MM.1S (cell line): Measurements from ENCODE around the gene KRT80.

ENCODE experiments used
- DNase-seq: peaks from one replicate; pipeline ENCODE4 v3.0.0-alpha.2; 2015
- H2AFZ ChIP-seq: fragments of 300-600 bp; sonication (generic); 2 replicates; pipeline ENCODE4 v1.6.0; 2016; ENCODE audit warnings: antibody characterized with exemption, low read length
- H3F3A ChIP-seq: fragments of 300-600 bp; sonication (generic); 2 replicates; pipeline ENCODE4 v1.6.1; 2016; ENCODE audit warnings: mild to moderate bottlenecking, antibody characterized with exemption, low read length, moderate library complexity, mixed read lengths; ENCODE audit not compliant: insufficient read depth
- H3K27ac ChIP-seq: fragments of 300-600 bp; sonication (generic); 2 replicates; pipeline ENCODE4 v1.5.1; 2016; ENCODE audit warnings: mild to moderate bottlenecking, low read length
- H3K27me3 ChIP-seq: fragments of 300-600 bp; sonication (generic); replicated peaks from 2 replicates; pipeline ENCODE4 v1.6.0; 2016; ENCODE audit warnings: low read length; ENCODE audit not compliant: insufficient read depth
- H3K36me3 ChIP-seq: fragments of 300-600 bp; sonication (generic); replicated peaks from 2 replicates; pipeline ENCODE4 v1.6.1; 2016; ENCODE audit warnings: mild to moderate bottlenecking, low read length, mixed read lengths; ENCODE audit not compliant: insufficient read depth
- H3K4me1 ChIP-seq: fragments of 300-600 bp; sonication (generic); 2 replicates; pipeline ENCODE4 v1.6.1; 2016; ENCODE audit warnings: low read length, mixed read lengths
- H3K4me2 ChIP-seq: fragments of 300-600 bp; sonication (generic); 2 replicates; pipeline ENCODE4 v1.6.0; 2016; ENCODE audit warnings: low read depth, low read length
- H3K4me3 ChIP-seq: fragments of 300-600 bp; sonication (generic); 2 replicates; pipeline ENCODE4 v1.5.1; 2016; ENCODE audit warnings: low read length, mixed read lengths
- H3K79me2 ChIP-seq: fragments of 300-600 bp; sonication (generic); 2 replicates; pipeline ENCODE4 v1.6.1; 2016; ENCODE audit warnings: mixed run types, low read length, mixed read lengths
- H3K9ac ChIP-seq: fragments of 300-600 bp; sonication (generic); 2 replicates; pipeline ENCODE4 v1.6.1; 2016; ENCODE audit warnings: low read length, mixed read lengths
- H3K9me2 ChIP-seq: fragments of 300-600 bp; sonication (generic); replicated peaks from 2 replicates; pipeline ENCODE4 v1.6.1; 2016; ENCODE audit warnings: mild to moderate bottlenecking, low read length, mixed read lengths; ENCODE audit not compliant: insufficient read depth
- H3K9me3 ChIP-seq: fragments of 300-600 bp; sonication (generic); replicated peaks from 2 replicates; pipeline ENCODE4 v1.6.1; 2016; ENCODE audit warnings: mild to moderate bottlenecking, low read length, mixed read lengths; ENCODE audit not compliant: insufficient read depth
- H4K20me1 ChIP-seq: fragments of 300-600 bp; sonication (generic); 2 replicates; pipeline ENCODE4 v1.6.1; 2016; ENCODE audit warnings: mild to moderate bottlenecking, low read length, moderate library complexity, mixed read lengths; ENCODE audit not compliant: insufficient read depth
- EZH2 ChIP-seq: fragments of 300-600 bp; sonication (generic); optimal IDR thresholded peaks from 2 replicates; pipeline ENCODE3; 2017; ENCODE audit warnings: low read depth, mild to moderate bottlenecking, antibody characterized with exemption, low read length, mixed read lengths
- EZH2phosphoT487 ChIP-seq: fragments of 300-600 bp; sonication (generic); IDR thresholded peaks from 2 replicates; pipeline ENCODE4 v1.6.1; 2018; ENCODE audit warnings: antibody characterized with exemption, low read length
- TF ChIP-seq, protein P1 (sequence below): fragments of 300-600 bp; sonication (generic); IDR thresholded peaks from 2 replicates; pipeline ENCODE4 v1.5.1; 2016; ENCODE audit warnings: antibody characterized with exemption, low read length, mixed read lengths

KRT80 gene

DNA sequence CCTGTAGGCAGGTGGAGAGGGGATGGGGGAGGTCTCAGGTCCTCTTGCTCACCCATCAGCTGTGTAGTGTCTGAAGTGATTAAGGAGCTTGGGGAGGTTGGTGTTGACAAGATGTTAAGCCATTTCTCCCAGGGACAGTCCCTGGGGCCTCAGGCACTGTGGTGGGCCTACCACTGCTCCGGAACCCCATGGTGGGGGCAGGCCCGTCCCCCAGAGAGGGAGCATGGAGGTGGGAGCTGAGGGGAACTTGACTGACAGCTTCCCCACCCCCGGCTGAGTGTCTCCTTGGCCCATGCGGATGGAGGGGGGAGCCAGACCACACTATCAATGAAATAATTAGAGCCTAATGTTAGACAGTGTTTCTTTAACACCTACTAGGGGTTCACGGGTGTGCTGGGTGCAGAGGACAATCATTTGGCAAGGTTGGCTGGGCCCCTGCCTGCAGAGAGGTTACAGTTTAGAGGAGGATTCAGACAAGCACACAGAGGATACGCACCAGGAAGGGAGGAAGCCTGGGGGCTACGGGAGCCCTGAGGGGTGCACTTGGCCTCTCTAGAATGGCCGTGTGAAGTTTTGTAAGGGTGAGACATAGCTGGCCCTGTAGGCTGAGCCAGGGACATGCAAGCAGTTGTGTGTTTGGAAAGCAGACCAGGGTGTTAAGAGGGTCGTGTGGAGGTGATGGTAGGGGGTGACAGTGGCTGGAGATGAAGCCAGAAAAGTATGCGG is 19.3 kb upstream of the KRT80 start:
- peaks cover 65% of the 10 kb centered on the region for H3K27me3 ChIP-seq
- H3K4me1 ChIP-seq = no peaks in the 10 kb centered on the region
- no peaks in the 10 kb centered on the region for H3F3A ChIP-seq
- no peaks in the 10 kb centered on the region for H4K20me1 ChIP-seq
- no peak for TF ChIP-seq EZH2
- no peak for TF ChIP-seq EZH2phosphoT487
- TF ChIP-seq, protein P1, sequence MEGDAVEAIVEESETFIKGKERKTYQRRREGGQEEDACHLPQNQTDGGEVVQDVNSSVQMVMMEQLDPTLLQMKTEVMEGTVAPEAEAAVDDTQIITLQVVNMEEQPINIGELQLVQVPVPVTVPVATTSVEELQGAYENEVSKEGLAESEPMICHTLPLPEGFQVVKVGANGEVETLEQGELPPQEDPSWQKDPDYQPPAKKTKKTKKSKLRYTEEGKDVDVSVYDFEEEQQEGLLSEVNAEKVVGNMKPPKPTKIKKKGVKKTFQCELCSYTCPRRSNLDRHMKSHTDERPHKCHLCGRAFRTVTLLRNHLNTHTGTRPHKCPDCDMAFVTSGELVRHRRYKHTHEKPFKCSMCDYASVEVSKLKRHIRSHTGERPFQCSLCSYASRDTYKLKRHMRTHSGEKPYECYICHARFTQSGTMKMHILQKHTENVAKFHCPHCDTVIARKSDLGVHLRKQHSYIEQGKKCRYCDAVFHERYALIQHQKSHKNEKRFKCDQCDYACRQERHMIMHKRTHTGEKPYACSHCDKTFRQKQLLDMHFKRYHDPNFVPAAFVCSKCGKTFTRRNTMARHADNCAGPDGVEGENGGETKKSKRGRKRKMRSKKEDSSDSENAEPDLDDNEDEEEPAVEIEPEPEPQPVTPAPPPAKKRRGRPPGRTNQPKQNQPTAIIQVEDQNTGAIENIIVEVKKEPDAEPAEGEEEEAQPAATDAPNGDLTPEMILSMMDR = no peak
- DNase-seq = no peak
- no peak overlapping the region for H3K27ac ChIP-seq
- H3K9ac ChIP-seq = no peak overlapping the region
- no peak overlapping the region for H2AFZ ChIP-seq
- no peaks in the 10 kb centered on the region for H3K9me3 ChIP-seq
- H3K4me2 ChIP-seq = no peak overlapping the region
- no peak overlapping the region for H3K4me3 ChIP-seq
- no peaks in the 10 kb centered on the region for H3K9me2 ChIP-seq
- no peaks in the 10 kb centered on the region for H3K79me2 ChIP-seq
- H3K36me3 ChIP-seq = no peaks in the 10 kb centered on the region

DNA sequence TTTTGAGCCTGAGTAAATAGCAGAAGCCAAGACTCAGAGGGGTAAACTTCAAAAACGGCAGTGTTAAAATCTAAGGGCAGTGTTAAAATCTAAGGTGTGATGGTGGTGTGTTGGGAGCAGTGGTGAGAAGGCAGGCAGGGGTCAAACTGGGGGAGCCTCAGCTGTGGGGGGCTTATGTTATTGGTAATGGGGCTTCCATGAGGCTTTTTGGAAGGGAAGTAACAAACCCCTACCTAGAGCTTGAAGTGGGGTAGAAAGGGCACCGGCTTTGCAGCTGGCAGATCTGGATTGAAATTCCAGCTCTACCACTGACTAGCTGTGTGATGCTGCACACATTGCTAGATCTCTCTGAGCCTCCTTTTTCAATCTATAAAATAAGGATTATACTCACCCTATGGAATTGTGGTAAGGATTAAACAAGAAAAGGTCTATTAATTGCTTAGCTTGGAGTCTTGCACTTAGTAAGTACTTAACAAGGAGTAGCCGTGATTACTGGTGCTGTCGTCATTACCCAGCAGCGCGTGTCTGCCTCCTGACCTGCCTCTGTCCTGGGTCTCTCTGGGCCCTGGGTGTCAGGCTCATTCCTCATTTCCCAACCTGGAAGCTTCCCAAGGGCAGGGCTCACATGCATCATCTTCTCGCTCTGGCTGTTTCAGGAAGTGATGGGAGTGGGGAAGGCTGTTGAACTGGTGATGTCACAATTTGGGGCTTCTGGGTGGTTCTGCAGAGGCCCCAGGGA is 18.5 kb upstream of the KRT80 start:
- no peaks in the 10 kb centered on the region for H3K36me3 ChIP-seq
- H3K4me3 ChIP-seq = no peak overlapping the region
- H3K9ac ChIP-seq = no peak overlapping the region
- H3K79me2 ChIP-seq = no peaks in the 10 kb centered on the region
- no peak for DNase-seq
- no peak overlapping the region for H3K27ac ChIP-seq
- no peaks in the 10 kb centered on the region for H4K20me1 ChIP-seq
- H2AFZ ChIP-seq = no peak overlapping the region
- H3K4me1 ChIP-seq = no peaks in the 10 kb centered on the region
- H3K4me2 ChIP-seq = no peak overlapping the region
- peaks cover 72% of the 10 kb centered on the region for H3K27me3 ChIP-seq
- no peaks in the 10 kb centered on the region for H3K9me2 ChIP-seq
- TF ChIP-seq EZH2phosphoT487 = no peak
- H3F3A ChIP-seq = no peaks in the 10 kb centered on the region
- H3K9me3 ChIP-seq = no peaks in the 10 kb centered on the region

DNA sequence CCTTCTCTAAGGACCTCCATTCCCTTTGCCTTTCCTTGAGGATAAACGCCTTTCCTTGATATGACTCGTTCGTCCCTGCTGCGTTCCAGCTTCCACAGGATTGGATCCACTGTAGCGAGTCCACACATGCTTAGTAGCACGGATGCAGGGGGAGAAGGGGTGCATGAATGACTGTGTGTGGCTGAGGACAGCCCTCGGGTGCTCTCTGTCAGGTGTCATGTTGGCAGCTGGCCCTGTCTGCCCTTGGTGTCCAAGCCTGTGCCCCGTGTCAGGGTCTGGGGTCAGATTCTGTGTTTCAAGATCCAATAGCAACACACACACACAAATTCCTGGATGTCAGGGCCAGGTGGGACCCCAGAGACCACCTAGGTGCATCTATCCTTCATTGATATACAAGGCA is 17.5 kb upstream of the KRT80 start:
- Histone ChIP-seq H3F3A (no peaks in the 10 kb centered on the region), H4K20me1 (no peaks in the 10 kb centered on the region), H3K36me3 (no peaks in the 10 kb centered on the region), H3K9ac (no peak overlapping the region), H3K9me3 (no peaks in the 10 kb centered on the region), H3K4me3 (no peak overlapping the region), H3K27ac (no peak overlapping the region), H3K27me3 (peaks cover 82% of the 10 kb centered on the region), H3K4me1 (no peaks in the 10 kb centered on the region), H3K9me2 (no peaks in the 10 kb centered on the region), H2AFZ (no peak overlapping the region), H3K79me2 (no peaks in the 10 kb centered on the region), H3K4me2 (no peak overlapping the region)
- DNase-seq = no peak
- TF ChIP-seq, protein P1 = no peak
- no peak for TF ChIP-seq EZH2
- TF ChIP-seq EZH2phosphoT487 = no peak
